Measurements from ENCODE around the gene NVL.

NVL gene

GRCh38 chr1:224198572-224198971 is 131.4 kb downstream of the NVL start:
- no peak for DNase-seq (ENCODE audit: low read depth)

GRCh38 chr1:224196813-224197600 is 133.0 kb downstream of the NVL start:
- DNase-seq (ENCODE audit: low read depth): no peak

GRCh38 chr1:224193319-224193966 is 136.5 kb downstream of the NVL start:
- no peak for DNase-seq (ENCODE audit: low read depth)

- no peak for DNase-seq (ENCODE audit: low read depth)
Observed at GRCh38 chr1:224192082-224192788, 137.7 kb downstream of the NVL start.

- DNase-seq (ENCODE audit: low read depth): no peak
Observed at GRCh38 chr1:224189561-224189960, 140.4 kb downstream of the NVL start.

- DNase-seq (ENCODE audit: low read depth): no peak
Observed at GRCh38 chr1:224188286-224188685, 141.7 kb downstream of the NVL start.

- DNase-seq (ENCODE audit: low read depth): no peak
Observed at GRCh38 chr1:224185208-224185607, 144.8 kb downstream of the NVL start.

GRCh38 chr1:224183591-224184312 is 146.2 kb downstream of the NVL start:
- peak; percentile 29 for DNase-seq (ENCODE audit: low read depth)

GRCh38 chr1:224182866-224183590 is 146.9 kb downstream of the NVL start, which contains the start of gene DEGS1:
TSS of gene DEGS1 (plus strand) at chr1:224183240. CDS start at chr1:224183337, 97 bp downstream.
- DNase-seq (ENCODE audit: low read depth): peak; percentile 79

- DNase-seq (ENCODE audit: low read depth): peak; percentile 39
Observed at GRCh38 chr1:224182057-224182865, 147.7 kb downstream of the NVL start.

- no peak for DNase-seq (ENCODE audit: low read depth)
Observed at GRCh38 chr1:224181453-224181810, 148.5 kb downstream of the NVL start.

GRCh38 chr1:224180783-224181452 is 149.1 kb downstream of the NVL start:
- no peak for DNase-seq (ENCODE audit: low read depth)

- DNase-seq (ENCODE audit: low read depth): no peak
Observed at GRCh38 chr1:224178894-224179293, 151.1 kb downstream of the NVL start.

GRCh38 chr1:224177356-224177999 is 152.5 kb downstream of the NVL start:
- no peak for DNase-seq (ENCODE audit: low read depth)
